Natural killer cell (primary cell): Measurements from ENCODE around the gene AP1M1. TPM values are rescaled to one million over a fixed set of nuclear protein-coding genes. Genes with fewer than 3 reads are reported as not detected.

Experiments
- ATAC-seq, 3 donors: fragments of 150-1000 bp in 2 of 3; fragments of 200-7000 bp in 1 of 3; cut with Tn5 transposase; 1 replicate in 1 of 3; 2 replicates in 2 of 3; pipeline ENCODE4 v1.10.0; 2021; ENCODE audit warnings: mild to moderate bottlenecking in 2 of 3, moderate library complexity in 2 of 3
- DNase-seq, 2 donors: peaks; one replicate each; pipeline versions ENCODE4 v3.0.0 to v3.0.0-alpha.2; 2013 to 2021; ENCODE audit warnings: mixed read lengths in 1 of 2
- H3K27ac ChIP-seq: one replicate; pipeline ENCODE4 v1.5.1; 2013; ENCODE audit warnings: mild to moderate bottlenecking, low read length
- H3K27me3 ChIP-seq: one replicate; pipeline ENCODE4 v1.6.1; 2013; ENCODE audit warnings: low read length; ENCODE audit not compliant: control insufficient read depth, insufficient read depth
- H3K36me3 ChIP-seq: one replicate; pipeline ENCODE4 v1.6.1; 2013; ENCODE audit warnings: low read length; ENCODE audit not compliant: control insufficient read depth, insufficient read depth
- H3K4me1 ChIP-seq: one replicate; pipeline ENCODE4 v1.6.1; 2013; ENCODE audit warnings: low read length; ENCODE audit not compliant: control insufficient read depth, insufficient read depth
- H3K4me3 ChIP-seq: one replicate; pipeline ENCODE4 v1.5.1; 2013; ENCODE audit warnings: low read length
- H3K9me3 ChIP-seq: one replicate; pipeline ENCODE4 v1.6.1; 2013; ENCODE audit warnings: low read length; ENCODE audit not compliant: control insufficient read depth, insufficient read depth
- H3K27ac Mint-ChIP-seq, 2 donors: one replicate each; pipeline ENCODE4 v1.8.0; 2022; ENCODE audit warnings: mild to moderate bottlenecking in 2 of 2, mixed read lengths in 2 of 2, moderate library complexity in 1 of 2
- H3K27me3 Mint-ChIP-seq, 2 donors: one replicate each; pipeline ENCODE4 v1.8.0; 2022; ENCODE audit warnings: low read depth in 2 of 2, mixed read lengths in 2 of 2
- H3K36me3 Mint-ChIP-seq: one replicate; pipeline ENCODE4 v1.8.0; 2022; ENCODE audit warnings: mixed read lengths
- H3K4me1 Mint-ChIP-seq, 2 donors: one replicate each; pipeline ENCODE4 v1.8.0; 2022; ENCODE audit warnings: mixed read lengths in 2 of 2
- H3K4me3 Mint-ChIP-seq: one replicate; pipeline ENCODE4 v1.8.0; 2022; ENCODE audit warnings: mild to moderate bottlenecking, moderate library complexity, mixed read lengths
- H3K9me3 Mint-ChIP-seq, 2 donors: one replicate each; pipeline ENCODE4 v1.8.0; 2022; ENCODE audit warnings: mixed read lengths in 2 of 2
- WGBS: methylation state at CpG from one replicate; pipeline ENCODE4 v1.1.7; 2013; ENCODE audit warnings: missing lambda C conversion rate; ENCODE audit not compliant: insufficient coverage; 5-methylcytosine and 5-hydroxymethylcytosine counted together
- intact Hi-C: fragments of 100-400 bp; cut with micrococcal nuclease; formaldehyde crosslinking; loops from one replicate; pipeline ENCODE4 v1.14.2; 2022
- total RNA-seq, 4 donors: library from RNA; stranded (reverse); fragments of 120-200 nt in 1 of 4; gene quantifications; one replicate each; pipeline versions ENCODE4 v1.2.3 to v1.2.4, GENCODE V29; 2013 to 2022
- TF ChIP-seq, protein P1 (sequence below): fragments of 200-600 bp; IDR thresholded peaks from one replicate; pipeline ENCODE4 v1.8.0; 2022; ENCODE audit warnings: antibody characterized with exemption

The AP1M1 gene
- total RNA-seq, 3 donors from 2014 or later (not counting 1 experiment from before 2014, with no cell fraction given) = 99.0 to 124 (median 100) TPM

DNA sequence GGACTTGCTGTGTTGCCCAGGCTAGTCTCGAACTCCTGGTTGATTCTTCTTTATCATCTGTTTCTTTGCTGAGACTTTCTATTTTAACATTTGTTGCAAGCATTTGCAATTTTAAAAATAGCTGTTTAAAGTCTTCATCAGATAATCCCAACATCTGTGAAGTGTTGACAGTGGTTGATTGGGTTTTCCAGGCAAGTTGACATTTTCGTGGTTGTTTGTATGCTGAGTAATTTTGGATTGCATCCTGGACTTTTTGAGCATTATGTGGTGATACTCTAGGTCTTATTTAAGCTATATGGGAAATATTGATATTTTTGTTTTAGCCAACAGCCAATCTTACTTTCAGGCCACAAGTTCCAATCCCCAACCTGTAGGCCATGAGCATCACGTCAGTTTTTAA is 25.1 kb downstream of the AP1M1 start:
- ATAC-seq = no peak
- no peaks in the 10 kb centered on the region for H3K4me1 ChIP-seq
- peaks cover 33% of the 10 kb centered on the region for H3K36me3 Mint-ChIP-seq
- peaks cover 21% of the 10 kb centered on the region for H3K9me3 ChIP-seq
- H3K4me3 Mint-ChIP-seq = no peak overlapping the region
- H3K27me3 Mint-ChIP-seq = no peaks in the 10 kb centered on the region
- no peak for DNase-seq
- no peak overlapping the region for H3K4me3 ChIP-seq
- H3K4me1 Mint-ChIP-seq = peaks cover 10% of the 10 kb centered on the region in 2 donors
- TF ChIP-seq, protein P1, sequence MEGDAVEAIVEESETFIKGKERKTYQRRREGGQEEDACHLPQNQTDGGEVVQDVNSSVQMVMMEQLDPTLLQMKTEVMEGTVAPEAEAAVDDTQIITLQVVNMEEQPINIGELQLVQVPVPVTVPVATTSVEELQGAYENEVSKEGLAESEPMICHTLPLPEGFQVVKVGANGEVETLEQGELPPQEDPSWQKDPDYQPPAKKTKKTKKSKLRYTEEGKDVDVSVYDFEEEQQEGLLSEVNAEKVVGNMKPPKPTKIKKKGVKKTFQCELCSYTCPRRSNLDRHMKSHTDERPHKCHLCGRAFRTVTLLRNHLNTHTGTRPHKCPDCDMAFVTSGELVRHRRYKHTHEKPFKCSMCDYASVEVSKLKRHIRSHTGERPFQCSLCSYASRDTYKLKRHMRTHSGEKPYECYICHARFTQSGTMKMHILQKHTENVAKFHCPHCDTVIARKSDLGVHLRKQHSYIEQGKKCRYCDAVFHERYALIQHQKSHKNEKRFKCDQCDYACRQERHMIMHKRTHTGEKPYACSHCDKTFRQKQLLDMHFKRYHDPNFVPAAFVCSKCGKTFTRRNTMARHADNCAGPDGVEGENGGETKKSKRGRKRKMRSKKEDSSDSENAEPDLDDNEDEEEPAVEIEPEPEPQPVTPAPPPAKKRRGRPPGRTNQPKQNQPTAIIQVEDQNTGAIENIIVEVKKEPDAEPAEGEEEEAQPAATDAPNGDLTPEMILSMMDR = no peak
- no peak overlapping the region for H3K27ac ChIP-seq
- intact Hi-C loops = no loop called here
- 97% methylated on average over 3 of the region's 3 CpGs for WGBS
- H3K36me3 ChIP-seq = peaks cover 60% of the 10 kb centered on the region
- no peaks in the 10 kb centered on the region for H3K27me3 ChIP-seq
- H3K9me3 Mint-ChIP-seq = peaks cover 4 to 6% of the 10 kb centered on the region in 2 donors
- no peak overlapping the region for H3K27ac Mint-ChIP-seq

DNA sequence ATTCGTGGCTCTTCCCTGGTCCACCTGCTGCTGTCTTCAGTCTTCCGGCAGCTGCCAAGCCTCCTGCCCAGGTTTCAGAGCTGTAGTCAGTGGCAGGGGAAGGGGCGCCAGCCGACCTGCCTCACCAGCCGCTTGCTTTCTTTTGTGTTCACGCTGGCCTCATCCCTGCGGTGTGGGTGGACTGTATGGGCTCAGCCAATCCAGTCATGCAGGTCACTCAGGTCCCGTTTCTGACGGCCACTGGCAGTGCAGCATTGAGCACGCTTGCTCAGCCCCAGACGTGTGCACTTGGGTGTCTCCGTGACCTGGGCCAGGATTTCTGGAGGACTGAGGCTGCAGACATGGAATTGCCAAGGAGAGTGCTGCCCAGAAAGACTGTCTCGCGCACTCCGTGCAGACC is 26.0 kb downstream of the AP1M1 start:
- ATAC-seq (no peak), DNase-seq (no peak)
- intact Hi-C loops = no loop called here
- Mint-ChIP-seq H3K4me3 (no peak overlapping the region), H3K27me3 (no peaks in the 10 kb centered on the region), H3K27ac (no peak overlapping the region), H3K9me3 (peaks cover 4 to 6% of the 10 kb centered on the region in 2 donors), H3K4me1 (peaks cover 3 to 4% of the 10 kb centered on the region in 2 donors), H3K36me3 (peaks cover 29% of the 10 kb centered on the region)
- TF ChIP-seq, protein P1 = no peak
- H3K9me3 ChIP-seq = peaks cover 21% of the 10 kb centered on the region
- no peaks in the 10 kb centered on the region for H3K4me1 ChIP-seq
- no peak overlapping the region for H3K27ac ChIP-seq
- WGBS = 85% methylated on average over 15 of the region's 15 CpGs
- no peak overlapping the region for H3K4me3 ChIP-seq
- no peaks in the 10 kb centered on the region for H3K27me3 ChIP-seq
- H3K36me3 ChIP-seq = peaks cover 70% of the 10 kb centered on the region

DNA sequence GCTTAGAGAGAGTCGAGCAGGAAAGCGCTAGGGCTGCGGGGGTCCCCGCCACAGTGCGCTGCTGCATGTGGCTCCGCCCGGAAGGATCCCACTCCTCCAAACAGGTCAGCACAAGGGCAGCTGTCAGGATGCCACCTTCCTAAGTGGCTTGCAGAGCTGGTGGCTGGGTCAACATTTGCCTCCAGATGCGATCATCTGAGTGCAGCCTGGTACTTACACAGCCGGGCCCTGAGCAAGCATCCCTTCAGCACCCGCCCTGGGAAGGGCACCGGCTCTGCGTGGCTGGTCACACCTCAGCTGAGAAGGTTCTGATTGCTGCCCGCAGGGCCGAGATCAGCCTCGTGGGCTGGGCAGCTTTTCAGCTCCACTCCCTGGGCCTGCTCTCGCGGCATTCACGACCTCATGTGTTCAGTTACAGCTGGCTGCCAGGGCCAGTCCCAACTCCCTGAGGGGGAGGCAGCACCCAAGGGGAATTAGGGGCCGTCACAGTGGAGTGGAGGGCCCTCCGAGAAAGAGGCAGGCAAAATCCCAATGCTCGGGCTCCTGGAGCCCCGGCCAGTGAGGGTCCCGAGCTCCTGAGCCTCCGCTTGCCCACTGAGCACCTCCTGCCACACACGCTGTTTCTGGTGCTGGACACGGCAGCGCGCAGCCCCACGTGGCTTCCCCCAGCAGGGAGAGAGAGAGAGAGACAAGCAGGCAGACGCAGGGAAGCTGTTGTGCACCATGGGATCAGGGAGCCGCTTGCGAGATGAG is 26.8 kb downstream of the AP1M1 start:
- no peaks in the 10 kb centered on the region for H3K27me3 ChIP-seq
- peaks cover 21% of the 10 kb centered on the region for H3K9me3 ChIP-seq
- WGBS = 93% methylated on average over 32 of the region's 32 CpGs
- DNase-seq (no peak), ATAC-seq (no peak)
- no peaks in the 10 kb centered on the region for H3K4me1 ChIP-seq
- Mint-ChIP-seq H3K9me3 (peaks cover 4 to 6% of the 10 kb centered on the region in 2 donors), H3K27me3 (no peaks in the 10 kb centered on the region), H3K4me3 (no peak overlapping the region), H3K36me3 (peaks cover 25% of the 10 kb centered on the region), H3K4me1 (no peaks in the 10 kb centered on the region), H3K27ac (no peak overlapping the region)
- peaks cover 76% of the 10 kb centered on the region for H3K36me3 ChIP-seq
- TF ChIP-seq, protein P1 = no peak
- H3K27ac ChIP-seq = no peak overlapping the region
- no peak overlapping the region for H3K4me3 ChIP-seq
- intact Hi-C loops = no loop called here
